Activated T-cell treated with anti-CD3 and anti-CD28 coated beads, Interleukin-2, amount 50 U/mL, for 1 hour (primary cell): ENCODE results near the gene SHROOM4.

Experiments used
- DNase-seq: peaks from one replicate; pipeline ENCODE4 v3.0.0-alpha.2; 2020

SHROOM4 gene

DNA sequence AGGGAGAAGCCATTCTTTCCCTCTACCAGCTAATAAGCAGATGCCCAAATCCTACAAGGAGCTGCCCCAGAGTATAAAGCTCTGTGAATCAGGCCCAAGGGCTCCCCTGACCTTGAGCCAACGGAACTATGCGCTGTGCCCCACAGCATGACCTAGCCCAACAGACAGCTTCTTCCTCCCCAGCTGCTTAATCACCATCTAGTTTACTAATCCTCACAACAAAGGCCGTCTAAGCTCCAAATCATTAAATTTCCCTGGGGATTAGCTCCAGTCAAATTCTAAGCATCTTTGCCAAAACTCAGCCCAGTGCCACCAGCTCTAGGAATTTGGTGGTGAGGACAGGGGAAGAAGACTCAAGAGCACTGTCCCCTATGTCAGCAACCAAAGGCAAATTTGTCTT lies 113.1 kb downstream of the SHROOM4 start:
- DNase-seq: no peak

DNA sequence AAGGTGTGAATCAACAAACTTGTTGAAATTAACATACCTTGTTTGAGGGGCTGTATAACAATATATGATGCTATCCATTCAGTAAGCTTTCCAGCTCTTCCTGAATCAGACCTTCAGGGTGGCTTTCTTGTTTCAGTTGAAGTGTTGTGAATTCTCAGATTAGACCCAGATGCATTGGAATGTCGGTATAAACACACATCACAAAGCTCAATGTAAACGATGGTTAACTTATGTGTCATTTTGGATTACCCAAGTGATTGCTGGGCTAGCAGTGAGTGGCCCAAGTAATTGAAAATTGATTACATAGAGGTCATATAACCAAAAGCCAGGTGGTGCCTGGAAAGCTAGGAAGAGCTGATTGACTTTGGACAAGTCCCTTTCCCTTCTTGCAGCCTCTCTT lies 115.0 kb downstream of the SHROOM4 start:
- DNase-seq: no peak

DNA sequence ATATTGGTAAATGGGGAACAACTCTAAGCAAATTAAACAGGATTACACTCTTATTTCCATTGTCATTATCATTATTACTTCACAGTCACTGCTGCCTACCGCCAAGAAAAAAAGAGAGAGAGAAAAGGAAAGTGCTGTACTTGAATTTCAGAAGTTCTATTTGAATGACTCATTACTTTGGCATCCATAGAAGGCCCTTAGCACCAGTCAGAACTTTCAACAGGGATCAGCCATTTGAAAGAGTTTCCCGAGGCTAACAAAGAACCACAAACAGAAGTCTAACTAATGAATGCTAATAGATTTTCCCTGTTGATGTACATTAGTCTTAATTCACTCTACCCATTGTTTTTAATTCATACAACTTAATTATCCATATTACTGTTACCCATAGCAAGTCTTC lies 116.3 kb downstream of the SHROOM4 start:
- DNase-seq: no peak

DNA sequence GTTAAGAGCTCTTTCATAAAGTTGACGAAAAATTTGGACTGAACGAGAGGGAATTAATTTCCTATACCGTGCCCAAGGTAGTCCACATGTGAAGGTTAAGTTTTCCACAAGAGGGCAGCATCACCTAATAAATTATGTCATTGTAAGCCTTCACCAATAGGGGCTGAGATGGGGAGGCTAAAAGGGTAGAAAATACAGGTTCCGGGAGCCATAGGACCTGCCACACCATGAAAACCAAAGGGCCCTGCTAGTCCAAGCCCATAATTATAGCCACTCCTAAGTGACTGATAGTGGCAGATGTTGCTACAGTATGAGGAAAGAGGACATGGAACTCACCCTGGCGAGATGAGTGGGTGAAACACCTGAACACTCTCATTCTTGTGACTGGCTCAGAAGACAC lies 122.2 kb downstream of the SHROOM4 start:
- DNase-seq: no peak

DNA sequence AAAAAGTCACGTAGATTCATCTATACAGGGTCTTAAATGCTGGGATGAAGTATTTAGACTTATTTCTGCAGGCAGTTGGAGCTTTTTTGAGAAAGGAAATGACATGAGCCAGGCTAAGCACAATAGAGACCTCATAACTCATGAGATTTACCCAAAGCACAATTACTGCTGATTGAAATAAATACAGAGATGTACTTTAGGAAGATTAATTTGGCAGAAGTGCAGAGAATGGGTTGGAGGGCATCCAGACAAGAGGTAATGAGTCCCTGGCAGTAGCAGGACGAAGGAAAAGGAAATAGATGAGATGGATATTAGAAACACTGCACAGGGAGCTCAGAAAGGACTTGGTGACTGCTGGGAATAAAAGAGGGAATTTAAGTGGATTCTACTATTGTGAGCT lies 129.1 kb downstream of the SHROOM4 start:
- no peak for DNase-seq

DNA sequence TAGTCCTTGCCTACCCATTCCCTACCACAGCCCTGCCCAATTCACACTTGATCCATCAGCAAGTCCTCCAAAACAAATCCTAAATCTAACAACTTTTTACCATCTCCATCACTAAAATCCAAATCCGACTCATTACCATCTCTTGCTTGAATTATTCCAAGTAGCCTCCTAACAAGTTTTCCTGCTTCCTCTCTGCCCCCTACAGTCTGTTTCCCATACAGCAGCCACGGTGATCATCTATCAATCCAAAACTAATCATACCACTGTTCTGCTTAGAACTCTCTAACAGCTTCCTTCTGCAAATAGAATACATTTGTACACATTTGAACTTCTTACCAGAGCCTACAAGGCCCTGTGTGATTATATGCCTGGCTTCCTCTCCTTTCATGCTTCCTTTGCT lies 133.0 kb downstream of the SHROOM4 start:
- no peak for DNase-seq

DNA sequence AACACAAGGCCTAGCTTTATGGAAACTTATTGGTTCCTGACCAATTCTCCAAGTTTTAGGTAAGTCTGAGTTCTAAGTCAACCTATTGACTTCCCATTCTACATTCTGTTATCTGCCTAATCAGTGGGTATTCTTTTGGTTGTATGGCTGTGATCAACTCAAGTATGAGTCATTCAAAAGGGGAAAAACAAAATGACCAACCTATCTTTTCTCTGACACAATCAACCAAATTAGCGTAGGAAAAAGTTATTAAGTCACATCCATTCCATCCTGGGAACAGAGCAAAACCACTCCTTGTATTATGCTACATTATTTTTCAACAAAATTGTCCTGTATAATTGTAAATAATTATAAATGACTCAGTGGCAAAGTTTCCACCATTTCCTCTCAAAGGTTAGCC lies 136.2 kb downstream of the SHROOM4 start:
- DNase-seq: no peak

DNA sequence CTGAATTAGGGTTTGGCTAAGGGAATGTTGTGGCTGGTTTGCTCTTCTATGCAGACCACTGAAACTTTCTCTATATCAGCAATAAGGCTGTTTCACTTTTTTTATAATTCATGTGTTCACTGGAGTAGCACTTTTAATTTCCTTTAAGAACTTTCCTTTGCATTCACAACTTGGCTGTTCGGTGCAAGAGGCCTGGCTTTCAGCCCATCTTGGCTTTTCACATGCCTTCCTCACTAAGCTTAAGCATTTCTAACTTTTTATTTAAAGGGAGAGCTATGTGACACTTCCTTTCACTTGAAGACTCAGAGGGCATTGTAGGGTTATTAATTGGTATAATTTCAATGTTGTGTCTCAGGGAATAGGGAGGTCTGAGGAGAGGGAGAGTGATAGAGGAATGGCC lies 142.3 kb downstream of the SHROOM4 start:
- no peak for DNase-seq

DNA sequence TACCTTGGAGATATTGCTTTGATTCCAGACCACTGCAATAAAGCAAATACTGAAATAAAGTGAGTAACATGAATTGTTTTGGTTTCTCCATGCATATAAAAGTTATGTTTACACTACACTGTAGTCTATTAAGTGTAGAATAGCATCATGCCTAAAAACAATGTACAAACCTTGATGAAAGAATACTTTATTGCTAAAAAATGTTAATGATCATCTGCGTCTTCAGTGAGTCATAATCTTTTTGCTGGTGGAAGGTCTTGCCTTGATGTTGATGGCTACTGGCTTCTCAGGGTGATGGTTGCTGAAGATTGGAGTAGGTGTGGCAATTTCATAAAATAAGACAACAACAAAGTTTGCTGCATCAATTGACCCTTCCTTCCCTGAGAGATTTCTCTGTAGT lies 145.1 kb downstream of the SHROOM4 start:
- no peak for DNase-seq

DNA sequence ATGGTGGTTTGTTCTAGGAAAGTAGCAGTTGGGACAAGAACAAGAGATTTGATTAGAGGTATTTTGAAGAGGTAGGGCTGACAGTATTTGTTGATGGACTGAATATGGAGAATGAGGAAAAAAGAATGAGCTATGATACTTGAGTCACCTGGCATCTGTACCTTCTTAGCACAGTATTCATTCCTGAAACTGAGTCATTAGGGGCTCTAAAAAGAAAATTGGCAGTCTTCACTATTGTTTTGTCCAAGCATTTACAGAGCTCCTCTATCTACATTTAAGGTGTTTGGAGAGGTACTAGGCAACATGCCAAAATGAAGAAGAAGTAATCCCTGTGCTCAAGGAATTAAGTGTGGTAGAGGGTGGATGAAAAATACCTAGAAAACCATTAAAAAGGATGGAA lies 165.8 kb downstream of the SHROOM4 start:
- no peak for DNase-seq

DNA sequence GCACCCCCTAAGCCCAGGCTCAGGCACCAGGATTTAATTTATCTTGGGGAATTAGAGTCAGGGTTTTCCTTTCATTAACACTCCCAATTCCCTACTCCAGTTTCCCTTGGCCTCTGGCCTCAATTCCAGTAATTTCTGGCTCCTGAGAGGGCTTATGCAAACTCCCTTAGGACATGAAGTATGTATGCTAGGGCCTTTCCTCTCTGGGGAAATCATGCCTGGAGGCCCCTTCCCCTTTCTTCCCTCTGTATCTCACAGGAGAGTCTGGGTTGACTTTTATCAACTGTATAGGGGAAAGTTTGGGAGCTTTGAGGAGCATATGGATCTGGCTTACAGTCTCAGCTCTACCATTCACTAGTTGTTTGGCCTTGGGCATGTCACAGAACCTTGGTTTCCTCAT lies 169.5 kb downstream of the SHROOM4 start:
- DNase-seq: no peak

DNA sequence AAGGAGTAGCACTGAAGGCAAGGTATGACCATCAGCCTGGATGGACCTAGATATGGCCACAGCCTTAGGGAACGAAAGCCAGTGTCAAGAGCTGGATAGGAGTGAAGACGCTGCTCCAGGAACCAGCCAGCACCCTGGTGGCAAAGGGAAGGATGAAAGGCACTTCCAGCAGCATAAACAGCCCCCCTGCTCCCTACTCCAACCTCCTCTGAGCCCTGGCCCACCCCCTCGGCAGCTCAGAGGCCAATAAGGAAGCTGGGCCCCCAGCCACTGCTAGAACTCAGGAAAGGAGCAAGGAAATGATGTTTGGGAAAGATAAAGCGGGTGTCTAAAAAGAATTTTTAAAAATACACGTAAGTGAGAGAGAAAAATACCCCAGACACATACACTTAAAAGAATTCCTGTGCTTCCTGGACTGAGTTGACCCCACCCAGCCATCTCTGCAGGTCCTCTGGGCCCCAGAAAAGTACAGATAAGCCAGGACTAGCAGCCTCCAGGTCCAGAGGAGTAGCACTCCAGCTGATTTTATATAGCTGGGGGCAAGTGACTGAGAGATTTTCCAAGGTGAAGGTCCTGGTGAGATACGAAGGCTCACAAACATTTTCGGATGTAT lies 170.4 kb downstream of the SHROOM4 start:
- no peak for DNase-seq

DNA sequence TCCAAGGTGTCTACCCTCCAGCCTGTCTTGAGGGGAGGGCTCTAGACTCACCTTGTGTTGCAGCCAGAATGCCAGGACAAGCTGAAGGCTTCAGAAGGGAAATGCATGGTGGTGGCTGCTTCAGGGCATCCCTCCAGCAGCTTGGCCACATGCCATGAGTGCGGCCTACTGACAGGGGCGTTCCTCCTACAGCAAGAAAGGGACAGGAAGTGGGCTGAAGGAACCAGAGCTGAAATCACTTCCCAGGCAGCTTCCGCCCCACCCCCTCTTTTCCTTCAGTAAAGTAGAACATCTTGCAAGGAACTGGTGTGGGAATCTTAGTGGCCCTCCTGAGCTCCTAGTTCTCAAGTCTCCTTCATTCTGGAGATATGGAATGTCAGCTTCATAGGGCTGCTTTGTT lies 175.9 kb downstream of the SHROOM4 start:
- DNase-seq: no peak

DNA sequence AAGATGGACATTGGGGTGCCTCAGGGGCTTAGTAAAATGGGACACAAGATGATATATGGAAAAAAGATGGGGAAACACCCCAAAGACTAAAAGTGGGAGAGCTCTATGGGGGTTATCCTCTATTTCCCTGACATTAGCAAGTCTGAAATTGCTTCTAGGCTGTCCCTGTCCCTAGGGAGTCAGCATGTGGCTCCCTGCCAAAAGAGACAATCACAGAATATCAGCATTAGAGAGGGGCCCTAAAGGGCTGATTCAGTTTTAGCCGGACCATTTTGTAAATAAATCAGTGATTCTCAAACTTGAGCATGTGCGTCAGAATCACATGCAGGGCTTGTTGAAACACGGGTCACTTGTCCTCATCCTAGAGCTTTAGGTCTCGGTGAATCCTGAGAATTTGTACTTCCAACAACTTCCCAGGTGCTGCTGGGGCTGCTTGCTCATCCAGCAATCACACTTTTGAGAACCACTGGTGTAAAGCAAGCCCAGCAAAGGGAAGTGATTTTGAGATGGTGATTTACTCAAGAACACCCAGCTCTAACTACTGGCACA lies 178.1 kb downstream of the SHROOM4 start:
- no peak for DNase-seq

DNA sequence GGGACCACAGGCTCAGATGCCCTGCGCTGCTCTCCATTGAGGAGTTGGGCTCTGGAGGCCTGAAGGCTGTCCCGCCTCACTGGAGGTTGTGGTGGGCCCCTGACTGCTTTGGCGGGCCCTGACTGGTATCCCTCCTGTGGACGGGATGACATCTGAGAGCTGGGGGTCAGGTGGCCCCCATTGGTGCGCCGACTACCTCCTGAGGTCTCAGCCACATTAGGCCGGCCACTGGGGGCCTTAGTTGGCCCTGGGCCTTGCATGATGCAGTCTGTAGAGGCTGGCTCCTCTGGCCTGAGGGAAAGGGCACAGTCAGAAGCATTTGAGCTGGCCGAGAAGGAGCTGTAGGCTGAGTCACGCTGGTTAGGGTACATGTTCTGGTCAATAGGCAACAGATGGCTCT lies 178.8 kb downstream of the SHROOM4 start:
- no peak for DNase-seq

DNA sequence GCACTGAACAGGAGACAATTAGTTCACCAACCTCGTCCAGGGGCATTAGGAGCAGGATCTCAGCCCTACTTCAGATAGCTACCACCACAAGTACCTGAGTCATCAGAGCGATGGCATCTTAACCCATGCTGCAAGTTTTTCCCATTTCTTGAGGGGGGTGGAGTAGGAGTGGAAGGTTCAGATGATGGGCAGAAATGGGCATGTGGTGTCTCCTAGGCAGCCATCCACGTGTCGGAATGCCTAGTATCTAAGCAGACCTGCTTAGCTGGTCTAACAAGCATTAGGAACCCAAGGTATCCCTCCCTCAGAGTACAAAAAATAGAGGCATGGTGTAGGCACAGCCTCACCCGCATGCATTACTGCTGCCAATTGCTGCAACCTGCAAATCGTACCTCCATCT lies 184.2 kb downstream of the SHROOM4 start:
- DNase-seq: no peak

DNA sequence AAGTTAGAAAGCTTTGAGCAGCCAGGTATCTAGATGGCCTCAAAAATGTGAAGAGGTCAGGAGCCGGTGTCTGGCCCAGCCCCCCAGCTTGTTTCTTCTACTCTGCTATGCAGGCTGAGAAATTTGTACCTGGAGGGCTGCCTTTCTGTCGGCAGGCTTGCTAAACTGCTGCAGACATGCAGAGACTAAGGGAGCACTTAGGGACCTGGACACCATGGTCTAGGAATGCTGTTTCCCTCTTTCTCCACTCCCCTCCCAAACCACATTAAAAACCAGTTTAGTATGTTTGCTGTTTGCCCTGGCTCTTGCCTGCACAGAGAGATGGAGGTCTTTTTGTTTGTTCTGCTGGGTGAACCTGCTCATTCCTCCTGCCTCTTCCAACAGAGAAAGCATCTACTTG lies 186.3 kb downstream of the SHROOM4 start:
- DNase-seq: no peak

DNA sequence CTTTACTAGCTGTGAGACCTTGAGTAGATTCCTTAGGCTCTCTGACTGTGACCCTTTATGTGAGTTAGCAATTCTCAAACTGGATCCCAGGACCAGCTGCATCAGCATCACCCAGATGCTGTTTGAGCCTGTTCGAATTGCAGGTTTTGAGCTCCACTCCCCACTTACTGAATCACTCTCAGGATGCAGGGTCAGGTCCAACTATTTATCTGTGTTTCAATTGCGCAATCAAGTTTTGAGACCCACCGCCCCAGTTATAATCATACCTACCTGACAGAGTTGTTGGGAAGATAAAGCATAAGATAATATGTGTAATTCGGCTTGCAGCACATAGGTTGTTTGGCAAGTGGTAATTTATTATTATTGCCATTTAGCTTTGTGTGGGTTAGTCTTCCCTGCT lies 187.6 kb downstream of the SHROOM4 start:
- no peak for DNase-seq

DNA sequence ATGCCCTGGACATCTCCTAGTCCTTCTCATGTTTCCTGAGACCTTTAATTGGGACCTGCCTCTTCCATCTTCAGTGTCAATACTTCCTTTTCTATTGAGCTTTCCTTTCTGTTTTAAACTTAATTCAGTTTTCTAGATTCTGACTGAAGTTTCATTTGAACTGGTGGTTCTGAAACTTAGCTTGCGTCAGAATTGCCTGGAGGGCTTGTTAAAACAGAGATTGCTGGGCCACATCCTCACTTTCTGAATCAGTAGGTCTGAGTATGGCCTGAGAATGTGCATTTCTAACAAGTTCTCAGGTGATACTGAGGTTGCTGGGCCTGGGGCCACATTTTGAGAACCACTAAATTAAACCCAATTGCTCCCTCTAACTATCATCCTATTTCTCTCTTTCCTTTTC lies 191.2 kb downstream of the SHROOM4 start:
- no peak for DNase-seq

DNA sequence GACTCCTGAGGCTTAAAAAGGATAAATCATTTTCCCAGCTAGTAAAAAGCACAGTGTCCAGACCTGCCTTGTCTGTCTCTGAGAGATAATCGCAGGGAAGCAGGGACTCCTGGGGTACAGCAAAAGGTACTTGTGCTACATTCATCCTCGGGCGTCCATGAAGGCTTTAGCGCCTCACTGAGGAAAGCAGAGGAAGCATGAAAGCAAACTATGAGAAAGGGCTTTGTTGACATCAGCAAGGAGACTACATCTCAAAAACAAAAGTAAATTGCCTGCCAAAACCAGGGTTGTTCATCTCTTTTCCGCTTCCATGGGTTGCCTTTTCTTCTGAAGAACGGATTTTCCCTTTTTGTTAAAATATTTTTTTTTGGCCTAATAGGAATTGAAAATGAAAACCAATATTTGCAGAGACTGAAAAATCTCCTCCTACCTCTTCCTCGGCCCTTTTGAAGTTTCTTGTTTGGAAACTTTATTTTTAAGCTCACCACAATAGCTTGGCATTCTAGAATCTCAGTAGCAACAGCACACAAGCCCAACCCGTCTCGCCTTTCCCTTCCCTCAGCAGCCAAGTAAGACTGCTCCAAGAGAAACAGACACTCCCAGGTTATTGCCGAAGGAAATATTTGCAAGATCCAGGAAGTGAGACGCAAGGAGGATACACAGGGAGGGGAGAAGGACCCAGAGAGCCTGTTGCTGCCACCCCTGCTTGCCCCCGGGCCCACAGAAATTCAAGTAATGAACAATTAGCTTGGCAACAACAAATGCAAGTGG lies 195.0 kb downstream of the SHROOM4 start:
- no peak for DNase-seq

DNA sequence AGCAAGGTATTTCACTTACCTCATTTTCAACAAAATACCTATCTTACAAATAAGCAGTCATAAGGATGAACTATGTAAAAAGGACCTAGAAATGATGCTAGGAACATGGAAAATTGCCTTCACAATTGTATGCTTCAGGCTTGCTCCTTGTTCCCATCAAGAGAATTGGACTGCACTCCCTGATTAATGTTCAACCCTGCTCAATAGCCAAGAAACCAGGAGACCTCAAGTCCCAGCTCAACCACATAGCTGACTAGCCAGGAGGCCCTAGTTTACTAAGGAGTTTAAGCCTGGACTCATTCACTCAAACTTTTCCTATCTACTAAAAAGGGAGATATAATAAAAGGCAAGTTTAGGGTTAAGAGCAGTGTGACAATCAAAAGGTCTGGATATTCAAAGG lies 196.8 kb downstream of the SHROOM4 start:
- no peak for DNase-seq

DNA sequence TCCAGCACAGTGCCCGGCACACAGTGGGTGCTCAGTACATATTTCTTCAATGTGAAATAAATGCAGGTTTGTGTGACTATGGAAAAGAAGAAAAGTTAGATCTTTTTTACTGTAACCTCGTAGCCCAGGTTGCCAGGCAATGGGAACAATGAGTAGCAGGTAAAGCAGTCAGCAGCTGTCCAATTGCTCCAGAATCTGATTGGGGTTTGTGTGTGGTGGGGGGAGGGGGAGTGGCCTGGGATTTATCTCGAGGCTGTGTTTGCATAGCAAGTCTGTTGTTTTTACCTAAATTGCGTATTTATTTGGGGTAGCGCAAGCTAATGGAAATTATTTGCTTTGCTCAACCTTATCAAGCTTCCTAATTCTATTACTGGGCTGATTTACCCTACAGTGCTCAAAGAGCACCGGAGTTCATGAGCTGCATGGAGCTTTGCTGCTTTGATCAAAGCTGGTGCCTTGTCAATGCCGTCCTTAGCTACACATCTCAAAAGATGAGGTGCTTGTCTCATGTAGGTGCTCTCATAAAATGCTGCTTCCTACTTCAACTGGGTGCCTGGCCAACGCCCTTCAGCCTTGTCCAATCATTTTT lies 198.3 kb downstream of the SHROOM4 start:
- DNase-seq: no peak

DNA sequence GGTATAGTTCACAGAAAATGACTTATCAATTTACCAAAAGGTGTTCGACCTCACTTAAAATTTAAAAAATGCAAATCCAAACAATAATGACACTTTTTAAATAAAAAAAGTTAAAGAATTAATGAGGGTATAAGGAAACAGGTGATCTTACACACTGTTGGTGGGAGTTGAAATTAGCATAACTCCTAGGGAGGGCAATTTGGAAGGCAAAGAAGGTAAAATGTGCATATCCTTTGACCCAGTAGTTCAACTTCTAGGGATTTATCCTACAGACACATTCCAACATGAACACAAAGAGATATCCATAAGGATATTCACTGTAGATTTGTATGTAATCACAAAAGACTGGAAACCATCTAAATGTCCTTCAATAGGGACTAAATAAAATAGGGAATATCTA lies 199.5 kb downstream of the SHROOM4 start:
- no peak for DNase-seq

DNA sequence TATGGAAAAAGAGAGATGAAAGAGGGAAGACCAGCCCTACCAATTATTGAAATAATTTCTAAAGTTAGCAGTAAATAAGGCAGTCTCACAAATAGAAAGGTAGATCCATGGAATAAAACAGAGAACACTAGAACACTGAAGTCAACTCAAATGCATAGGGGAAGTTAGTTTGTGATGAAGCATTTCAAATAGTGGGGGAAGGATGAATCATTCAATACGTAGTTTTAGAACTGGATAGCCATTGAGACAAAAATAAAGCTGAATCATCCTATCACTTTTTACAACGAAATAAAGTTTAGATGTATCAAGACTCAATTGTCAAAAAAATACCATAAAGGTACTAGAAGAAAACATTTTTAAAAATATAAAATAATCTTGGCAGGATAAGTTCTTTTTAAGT lies 200.1 kb downstream of the SHROOM4 start:
- DNase-seq: no peak
